OCI-LY1 (cell line): ENCODE data around the gene ANKRD11.

Source experiments
- H2AFZ ChIP-seq: fragments of 200-600 bp; sonication (generic), shearing (Covaris generic); 2 replicates; pipeline ENCODE4 v1.6.0; 2014; ENCODE audit warnings: antibody characterized with exemption, mild to moderate bottlenecking, low read length
- H3F3A ChIP-seq: fragments of 200-600 bp; sonication (generic), shearing (Covaris generic); 2 replicates; pipeline ENCODE4 v1.6.0; 2014; ENCODE audit warnings: mild to moderate bottlenecking, antibody characterized with exemption, low read length, moderate library complexity; ENCODE audit not compliant: insufficient read depth
- H3K27ac ChIP-seq: fragments of 200-600 bp; sonication (generic); 2 replicates; pipeline ENCODE4 v1.5.1; 2014; ENCODE audit warnings: low read length, mixed run types, mild to moderate bottlenecking, low read depth; ENCODE audit not compliant: poor library complexity, severe bottlenecking
- H3K27me3 ChIP-seq: fragments of 200-600 bp; sonication (generic); 2 replicates; pipeline ENCODE4 v1.6.0; 2014; ENCODE audit warnings: antibody characterized with exemption, mild to moderate bottlenecking, low read length, moderate library complexity; ENCODE audit not compliant: insufficient read depth
- H3K36me3 ChIP-seq: fragments of 200-600 bp; sonication (generic); 2 replicates; pipeline ENCODE4 v1.6.1; 2014; ENCODE audit warnings: mild to moderate bottlenecking, antibody characterized with exemption, low read length, moderate library complexity, mixed read lengths; ENCODE audit not compliant: insufficient read depth
- H3K4me1 ChIP-seq: fragments of 200-600 bp; sonication (generic); 2 replicates; pipeline ENCODE4 v1.5.1; 2014; ENCODE audit warnings: mild to moderate bottlenecking, low read length, moderate library complexity; ENCODE audit not compliant: insufficient read depth, severe bottlenecking
- H3K4me2 ChIP-seq: fragments of 200-600 bp; sonication (generic), shearing (Covaris generic); 2 replicates; pipeline ENCODE4 v1.6.1; 2014; ENCODE audit warnings: low read length
- H3K4me3 ChIP-seq: fragments of 200-600 bp; sonication (generic); 2 replicates; pipeline ENCODE4 v1.5.1; 2014; ENCODE audit warnings: low read length, low read depth, mild to moderate bottlenecking, mixed read lengths; ENCODE audit not compliant: poor library complexity, severe bottlenecking
- H3K79me2 ChIP-seq: fragments of 200-600 bp; shearing (Covaris generic); 2 replicates; pipeline ENCODE4 v1.6.1; 2016; ENCODE audit warnings: mixed run types, low read length, mixed read lengths; ENCODE audit not compliant: insufficient read depth
- H3K9ac ChIP-seq: fragments of 200-600 bp; sonication (generic), shearing (Covaris generic); 2 replicates; pipeline ENCODE4 v1.6.1; 2014; ENCODE audit warnings: mild to moderate bottlenecking, low read length, mixed read lengths
- H3K9me2 ChIP-seq: fragments of 200-600 bp; sonication (generic), shearing (Covaris generic); 2 replicates; pipeline ENCODE4 v1.6.1; 2014; ENCODE audit warnings: low read depth, mild to moderate bottlenecking, low read length, mixed read lengths
- H3K9me3 ChIP-seq: fragments of 200-600 bp; shearing (Covaris generic); 2 replicates; pipeline ENCODE4 v1.6.1; 2014; ENCODE audit warnings: low read length, mixed read lengths
- H4K20me1 ChIP-seq: fragments of 200-600 bp; sonication (generic), shearing (Covaris generic); 2 replicates; pipeline ENCODE4 v1.6.0; 2016; ENCODE audit warnings: mild to moderate bottlenecking, low read length; ENCODE audit not compliant: insufficient read depth
- EZH2 ChIP-seq: fragments of 200-600 bp; sonication (generic), shearing (Covaris generic); IDR thresholded peaks from 2 replicates; pipeline ENCODE4 v1.8.0; 2017; ENCODE audit warnings: borderline replicate concordance, mixed run types, mild to moderate bottlenecking, antibody characterized with exemption, low read length, moderate library complexity, mixed read lengths
- TF ChIP-seq, protein P1 (sequence below): fragments of 200-600 bp; sonication (generic), shearing (Covaris generic); IDR thresholded peaks from 2 replicates; pipeline ENCODE4 v1.5.1; 2017; ENCODE audit warnings: mild to moderate bottlenecking, antibody characterized with exemption, low read length, moderate library complexity, mixed read lengths

ANKRD11 gene

DNA sequence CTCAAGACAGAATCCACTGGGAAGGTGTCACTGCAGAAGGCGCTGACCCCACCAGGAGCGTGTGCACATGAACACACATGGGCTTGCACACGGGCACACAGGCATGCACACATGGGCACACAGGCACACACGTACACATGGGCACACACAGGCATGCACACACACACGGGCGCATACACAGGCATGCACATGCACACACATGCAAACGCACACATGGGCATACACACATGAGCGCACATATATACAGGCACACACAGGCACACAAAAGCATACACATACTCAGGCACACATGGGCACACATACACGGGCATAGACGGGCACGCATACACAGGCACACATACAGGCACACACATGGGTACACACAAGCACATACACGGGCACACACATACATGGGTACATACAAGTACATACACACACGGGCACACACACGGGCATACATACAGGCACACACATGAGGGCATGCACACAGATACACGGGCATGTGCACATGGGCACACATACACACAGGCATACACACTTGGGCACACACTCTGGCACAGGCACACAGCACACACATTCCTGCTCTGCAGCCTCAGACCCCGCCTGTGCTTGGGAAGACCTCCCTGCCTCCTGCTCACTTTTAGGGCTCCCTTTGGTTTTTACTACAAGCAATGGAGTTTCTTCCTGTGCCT, 186.0 kb downstream of the ANKRD11 start:
- H3K27me3 ChIP-seq = no peaks in the 10 kb centered on the region
- no peaks in the 10 kb centered on the region for H4K20me1 ChIP-seq
- H3K79me2 ChIP-seq = peaks cover 13% of the 10 kb centered on the region; the same call in 1 of the 2 replicates
- no peak overlapping the region for H3K4me3 ChIP-seq
- H3K4me1 ChIP-seq = peaks cover 10% of the 10 kb centered on the region
- no peak overlapping the region for H3K27ac ChIP-seq
- TF ChIP-seq, protein P1, sequence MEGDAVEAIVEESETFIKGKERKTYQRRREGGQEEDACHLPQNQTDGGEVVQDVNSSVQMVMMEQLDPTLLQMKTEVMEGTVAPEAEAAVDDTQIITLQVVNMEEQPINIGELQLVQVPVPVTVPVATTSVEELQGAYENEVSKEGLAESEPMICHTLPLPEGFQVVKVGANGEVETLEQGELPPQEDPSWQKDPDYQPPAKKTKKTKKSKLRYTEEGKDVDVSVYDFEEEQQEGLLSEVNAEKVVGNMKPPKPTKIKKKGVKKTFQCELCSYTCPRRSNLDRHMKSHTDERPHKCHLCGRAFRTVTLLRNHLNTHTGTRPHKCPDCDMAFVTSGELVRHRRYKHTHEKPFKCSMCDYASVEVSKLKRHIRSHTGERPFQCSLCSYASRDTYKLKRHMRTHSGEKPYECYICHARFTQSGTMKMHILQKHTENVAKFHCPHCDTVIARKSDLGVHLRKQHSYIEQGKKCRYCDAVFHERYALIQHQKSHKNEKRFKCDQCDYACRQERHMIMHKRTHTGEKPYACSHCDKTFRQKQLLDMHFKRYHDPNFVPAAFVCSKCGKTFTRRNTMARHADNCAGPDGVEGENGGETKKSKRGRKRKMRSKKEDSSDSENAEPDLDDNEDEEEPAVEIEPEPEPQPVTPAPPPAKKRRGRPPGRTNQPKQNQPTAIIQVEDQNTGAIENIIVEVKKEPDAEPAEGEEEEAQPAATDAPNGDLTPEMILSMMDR = no peak
- TF ChIP-seq EZH2 = no peak
- no peaks in the 10 kb centered on the region for H3F3A ChIP-seq
- H3K9me2 ChIP-seq = no peaks in the 10 kb centered on the region
- H2AFZ ChIP-seq = no peak overlapping the region
- H3K4me2 ChIP-seq = no peak overlapping the region
- H3K36me3 ChIP-seq = peaks cover 34% of the 10 kb centered on the region; the same call in 1 of the 2 replicates
- H3K9me3 ChIP-seq = no peaks in the 10 kb centered on the region
- H3K9ac ChIP-seq = no peak overlapping the region

DNA sequence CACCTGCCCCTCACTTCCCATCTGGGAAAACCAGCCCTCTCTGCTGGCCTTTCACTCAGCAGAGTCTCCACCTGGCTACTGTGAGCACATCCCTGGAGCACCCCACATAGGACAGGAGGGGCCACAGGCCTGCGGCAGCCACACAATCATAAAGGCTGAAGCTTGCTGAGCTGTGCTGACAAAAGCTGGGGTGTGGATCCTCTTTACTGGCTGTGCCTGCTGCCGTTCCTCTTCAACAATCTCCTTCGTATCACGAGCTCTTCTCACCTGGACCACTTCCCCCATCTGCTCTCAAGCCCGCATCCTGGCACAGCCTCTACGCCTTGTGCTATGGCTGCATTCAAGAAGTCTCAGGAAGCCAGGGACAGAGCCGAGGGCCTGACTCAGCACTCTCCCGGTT, 186.7 kb downstream of the ANKRD11 start:
- H3K27ac ChIP-seq = no peak overlapping the region
- H3K36me3 ChIP-seq = peaks cover 34% of the 10 kb centered on the region; the same call in 1 of the 2 replicates

DNA sequence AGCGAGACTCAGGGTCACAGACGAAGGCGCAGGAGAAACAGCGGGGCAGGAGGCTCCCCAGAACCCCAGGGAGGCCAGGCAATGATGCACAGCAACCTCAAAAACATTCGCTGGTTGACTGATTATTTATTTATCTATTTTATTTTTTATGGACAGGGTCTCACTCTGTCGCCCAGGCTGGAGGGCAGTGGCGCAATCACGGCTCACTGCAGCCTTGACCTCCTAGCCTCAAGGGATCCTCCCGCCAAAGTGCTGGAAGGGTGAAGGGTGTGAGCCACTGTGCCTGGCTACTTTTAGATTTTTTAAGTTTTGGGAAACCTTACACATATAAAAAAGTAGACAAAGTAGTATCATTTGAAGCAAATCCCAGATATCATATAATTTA, 189.4 kb downstream of the ANKRD11 start:
- Histone ChIP-seq H3K27ac (no peak overlapping the region), H3K36me3 (peaks cover 34% of the 10 kb centered on the region; the same call in 1 of the 2 replicates)

More for the DNA sequence above, 186.7 kb downstream of the ANKRD11 start:
- Histone ChIP-seq H2AFZ (no peak overlapping the region), H3K79me2 (peaks cover 7% of the 10 kb centered on the region; the same call in 1 of the 2 replicates), H3K4me3 (no peak overlapping the region), H3K9ac (no peak overlapping the region), H4K20me1 (no peaks in the 10 kb centered on the region), H3K9me2 (no peaks in the 10 kb centered on the region), H3K4me1 (peaks cover 5% of the 10 kb centered on the region), H3K9me3 (no peaks in the 10 kb centered on the region), H3K4me2 (no peak overlapping the region), H3F3A (no peaks in the 10 kb centered on the region), H3K27me3 (no peaks in the 10 kb centered on the region)
- TF ChIP-seq EZH2 = no peak
- TF ChIP-seq, protein P1 = no peak

More for the DNA sequence above, 189.4 kb downstream of the ANKRD11 start:
- H3K79me2 ChIP-seq = no peaks in the 10 kb centered on the region
- no peak for TF ChIP-seq EZH2
- TF ChIP-seq, protein P1 = no peak
- H3K9me2 ChIP-seq = no peaks in the 10 kb centered on the region
- H3F3A ChIP-seq = no peaks in the 10 kb centered on the region
- no peak overlapping the region for H3K9ac ChIP-seq
- H3K4me2 ChIP-seq = no peak overlapping the region
- no peaks in the 10 kb centered on the region for H4K20me1 ChIP-seq
- no peak overlapping the region for H3K4me3 ChIP-seq
- H3K4me1 ChIP-seq = no peaks in the 10 kb centered on the region
- no peaks in the 10 kb centered on the region for H3K9me3 ChIP-seq
- no peaks in the 10 kb centered on the region for H3K27me3 ChIP-seq
- H2AFZ ChIP-seq = no peak overlapping the region
